Measurements from ENCODE around the gene ACADVL. TPM values are rescaled to one million over a fixed set of nuclear protein-coding genes. Genes with fewer than 3 reads are reported as not detected.

ACADVL gene
- total RNA-seq, 1 experiment from 2014 or later: 558 TPM

GRCh38 chr17:7254511-7254910 is 34.8 kb downstream of the ACADVL start:
- H3K9me2 ChIP-seq (replicated peaks; ENCODE audit: low read length): no peaks in the 10 kb centered on the region
- 0 out of 2 replicates have a peak overlapping the region, but pooled peaks have one; percentile 92 for H3K4me3 ChIP-seq (ENCODE audit: low read length)
- peaks cover 60% of the 10 kb centered on the region for H3K79me2 ChIP-seq (ENCODE audit: low read length)
- H3K9ac ChIP-seq (ENCODE audit: low read length): no peak overlapping the region
- no peak for TF ChIP-seq EZH2phosphoT487 (IDR thresholded peaks at IDR 0.05; ENCODE audit: borderline replicate concordance, low read length)
- TF ChIP-seq EZH2 (IDR thresholded peaks at IDR 0.05; ENCODE audit: low read length, unreplicated experiment): no peak
- no peak for TF ChIP-seq CTCF (conservative IDR thresholded peaks at IDR 0.05; ENCODE audit: low read depth, low read length)
- no peaks in the 10 kb centered on the region for H3F3A ChIP-seq (ENCODE audit: low read length, unreplicated experiment)
- intact Hi-C loops (cut with micrococcal nuclease): no loop called here
- POLR2A ChIA-PET (ENCODE audit: unreplicated experiment): no interaction called here
- H3K4me2 ChIP-seq (ENCODE audit: low read length): peak overlapping the region; percentile 95; the same call in 1 of the 2 replicates
- DNase-seq (no peak), ATAC-seq (no peak)
- no peak overlapping the region for H3K27ac ChIP-seq (ENCODE audit: low read length)
- H3K4me1 ChIP-seq (ENCODE audit: insufficient read depth, low read length): peaks cover 27% of the 10 kb centered on the region
- CTCF ChIA-PET: no interaction called here
- no peak overlapping the region for H2AFZ ChIP-seq (ENCODE audit: low read length)
- H4K20me1 ChIP-seq (ENCODE audit: low read length): 0 out of 2 replicates have a peak, but pooled peaks cover 2% of the 10 kb centered on the region
- H3K36me3 ChIP-seq (ENCODE audit: low read depth, low read length): peaks cover 6% of the 10 kb centered on the region; the same call in 1 of the 2 replicates
- BruUV-seq (replicated peaks): no TSS peak
- no peaks in the 10 kb centered on the region for H3K27me3 ChIP-seq (ENCODE audit: low read length)
- no peaks in the 10 kb centered on the region for H3K9me3 ChIP-seq (ENCODE audit: low read length)

- no peaks in the 10 kb centered on the region for H3K9me2 ChIP-seq (replicated peaks; ENCODE audit: low read length)
- no peak overlapping the region for H2AFZ ChIP-seq (ENCODE audit: low read length)
- H3K36me3 ChIP-seq (ENCODE audit: low read depth, low read length): peaks cover 7% of the 10 kb centered on the region; the same call in 1 of the 2 replicates
- H3K4me2 ChIP-seq (ENCODE audit: low read length): no peak overlapping the region
- H3K27ac ChIP-seq (ENCODE audit: low read length): no peak overlapping the region
- ChIA-PET CTCF (no interaction called here), POLR2A (ENCODE audit: unreplicated experiment) (no interaction called here)
- H3K4me3 ChIP-seq (ENCODE audit: low read length): no peak overlapping the region
- no peaks in the 10 kb centered on the region for H3K9me3 ChIP-seq (ENCODE audit: low read length)
- peaks cover 65% of the 10 kb centered on the region for H3K79me2 ChIP-seq (ENCODE audit: low read length)
- no peaks in the 10 kb centered on the region for H3F3A ChIP-seq (ENCODE audit: low read length, unreplicated experiment)
- TF ChIP-seq EZH2 (IDR thresholded peaks at IDR 0.05; ENCODE audit: low read length, unreplicated experiment): no peak
- no peak for TF ChIP-seq CTCF (conservative IDR thresholded peaks at IDR 0.05; ENCODE audit: low read depth, low read length)
- TF ChIP-seq EZH2phosphoT487 (IDR thresholded peaks at IDR 0.05; ENCODE audit: borderline replicate concordance, low read length): no peak
- peaks cover 14% of the 10 kb centered on the region; the same call in 1 of the 2 replicates for H4K20me1 ChIP-seq (ENCODE audit: low read length)
- H3K9ac ChIP-seq (ENCODE audit: low read length): no peak overlapping the region
- DNase-seq (no peak), ATAC-seq (no peak)
- H3K27me3 ChIP-seq (ENCODE audit: low read length): no peaks in the 10 kb centered on the region
- peaks cover 25% of the 10 kb centered on the region for H3K4me1 ChIP-seq (ENCODE audit: insufficient read depth, low read length)
- BruUV-seq (replicated peaks): no TSS peak
- intact Hi-C loops (cut with micrococcal nuclease): no loop called here
Observed at GRCh38 chr17:7256766-7257456, 37.2 kb downstream of the ACADVL start.

All from PC-3 (cell line).